K562 (cell line): ENCODE results near the gene PPP1R14C. TPM values are rescaled to one million over a fixed set of nuclear protein-coding genes. Genes with fewer than 3 reads are reported as not detected.
A peak's percentile ranks its signal among the peaks of the same experiment; 100 is the strongest.

Experiments used
- ARID3A ChIP-seq: IDR thresholded peaks from 2 replicates; pipeline ENCODE4 v1.6.1; 2012; ENCODE audit warnings: low read depth, low read length, improper control_type of control experiment, borderline replicate concordance
- ATF4 ChIP-seq: fragments of 450-650 bp; formaldehyde crosslinking; IDR thresholded peaks from 2 replicates; pipeline ENCODE4 v1.4.0; 2022; ENCODE audit warnings: mild to moderate bottlenecking, moderate library complexity
- CHCHD3 ChIP-seq: fragments of 250-450 bp; sonication (Bioruptor Pico); IDR thresholded peaks from 2 replicates; pipeline ENCODE4 v2.1.2; 2022; ENCODE audit warnings: mild to moderate bottlenecking
- DEAF1 ChIP-seq: fragments of 450-650 bp; formaldehyde crosslinking; IDR thresholded peaks from 2 replicates; pipeline ENCODE4 v1.4.0; 2020; ENCODE audit warnings: mild to moderate bottlenecking, moderate library complexity
- HBP1 ChIP-seq: fragments of 450-650 bp; formaldehyde crosslinking; IDR thresholded peaks from 2 replicates; pipeline ENCODE4 v1.4.0; 2022; ENCODE audit warnings: missing genetic modification characterization
- HDGF ChIP-seq: fragments of 450-650 bp; IDR thresholded peaks from 2 replicates; pipeline ENCODE4 v1.6.1; 2016
- KHSRP ChIP-seq: fragments of 450-650 bp; IDR thresholded peaks from 2 replicates; pipeline ENCODE4 v1.6.1; 2017
- MAZ ChIP-seq, 2 experiments: fragments of 450-650 bp in 1 of 2; sonication (generic) in 1 of 2; formaldehyde crosslinking; IDR thresholded peaks in 1 of 2; conservative IDR thresholded peaks in 1 of 2; 2 replicates each; pipeline versions ENCODE4 v1.4.0 to v1.5.0; 2020; ENCODE audit warnings: mild to moderate bottlenecking in 1 of 2, missing genetic modification reagents in 1 of 2
- MTA3 ChIP-seq: fragments of 450-650 bp; formaldehyde crosslinking; IDR thresholded peaks from 2 replicates; pipeline ENCODE4 v1.6.1; 2017; ENCODE audit warnings: mild to moderate bottlenecking, borderline replicate concordance
- NCOA2 ChIP-seq, 2 experiments: fragments of 450-650 bp; IDR thresholded peaks; 2 replicates each; pipeline ENCODE4 v1.6.1; 2018; ENCODE audit warnings: mild to moderate bottlenecking in 2 of 2, moderate library complexity in 1 of 2; ENCODE audit not compliant: partially characterized antibody in 2 of 2
- SMARCB1 ChIP-seq: IDR thresholded peaks from 2 replicates; pipeline ENCODE4 v1.6.1; 2011; ENCODE audit warnings: improper control_type of control experiment, low read depth; ENCODE audit not compliant: insufficient read length
- SMC3 ChIP-seq: conservative IDR thresholded peaks from 2 replicates; pipeline ENCODE4 v1.6.1; 2011; ENCODE audit warnings: low read depth, low read length, improper control_type of control experiment; ENCODE audit not compliant: insufficient read depth
- SPI1 ChIP-seq: IDR thresholded peaks from 2 replicates; pipeline ENCODE4 v1.6.1; 2011; ENCODE audit warnings: low read depth, low read length, control low read depth, borderline replicate concordance
- TCF15 ChIP-seq: fragments of 250-450 bp; sonication (Bioruptor Pico); IDR thresholded peaks from 2 replicates; pipeline ENCODE4 v1.8.0; 2022; ENCODE audit warnings: moderate library complexity, mild to moderate bottlenecking, inconsistent platforms
- TFE3 ChIP-seq: fragments of 450-650 bp; formaldehyde crosslinking; IDR thresholded peaks from 2 replicates; pipeline ENCODE4 v1.4.0; 2020; ENCODE audit warnings: mild to moderate bottlenecking, mixed read lengths
- TSC22D4 ChIP-seq: fragments of 450-650 bp; IDR thresholded peaks from 2 replicates; pipeline ENCODE4 v1.6.1; 2016; ENCODE audit warnings: missing genetic modification characterization, missing biosample characterization, control low read depth
- ZBTB9 ChIP-seq: fragments of 450-650 bp; formaldehyde crosslinking; IDR thresholded peaks from 2 replicates; pipeline ENCODE4 v1.4.0; 2020; ENCODE audit warnings: mild to moderate bottlenecking, moderate library complexity
- ZNF174 ChIP-seq: fragments of 250-450 bp; sonication (Bioruptor Pico); IDR thresholded peaks from 2 replicates; pipeline ENCODE4 v1.4.0; 2020; ENCODE audit warnings: mild to moderate bottlenecking
- polyA plus RNA-seq, 8 experiments: library from polyadenylated mRNA; depleted of rRNA in 4 of 8; stranded (reverse) in 5 of 8; unstranded in 3 of 8; fragments of >200 nt; fragmentation: Nextera tagmentation in 2 of 8; fragmentation: Illumina TruSeq in 1 of 8; extraction: Ambion mirVana in 2 of 8; extraction: Trizol in 1 of 8; gene quantifications; 2 replicates each; pipeline versions ENCODE4 v1.2.1 to v1.2.3, GENCODE V29; 2011 to 2014; ENCODE audit warnings: inconsistent platforms in 1 of 8, missing spikeins in 1 of 8
- total RNA-seq, 7 experiments: library from RNA; depleted of rRNA in 6 of 7; stranded (reverse); fragments of >200 nt in 6 of 7; fragmentation: Illumina TruSeq in 2 of 7; extraction: Trizol in 2 of 7; gene quantifications; 2 replicates each; pipeline versions ENCODE4 v1.2.1 to v1.2.3, GENCODE V29; 2011 to 2021; ENCODE audit warnings: low replicate concordance in 1 of 7

PPP1R14C gene
- total and polyA plus RNA-seq, 9 of the 15 experiments (the other 6 are each of a cell fraction or from before 2014, with no cell fraction given), result 4.5 to 16.6 (median 11.9) TPM

- no peak for TF ChIP-seq ZBTB9 (CRISPR knock-in tag)
- TF ChIP-seq TSC22D4 (tag), result no peak
- no peak for TF ChIP-seq NCOA2 (IDR thresholded peaks at IDR 0.05; ENCODE audit: partially characterized antibody in 2 of 2)
- no peak for TF ChIP-seq ARID3A
- no peak for TF ChIP-seq SMARCB1
- no peak for TF ChIP-seq ATF4 (CRISPR knock-in tag)
- TF ChIP-seq TFE3, result no peak
- no peak for TF ChIP-seq HDGF
- TF ChIP-seq MAZ (CRISPR knock-in tag; conservative IDR thresholded peaks at IDR 0.05 in 1 of 2, IDR thresholded peaks at IDR 0.05 in 1 of 2), result peak in 1 of 2 experiments; percentile 42; a peak in 2 of 4 replicates
- no peak for TF ChIP-seq CHCHD3 (CRISPR knock-in tag)
- TF ChIP-seq SPI1, result no peak
- no peak for TF ChIP-seq SMC3
- TF ChIP-seq ZNF174 (CRISPR knock-in tag), result no peak
- TF ChIP-seq KHSRP, result no peak
- TF ChIP-seq HBP1 (CRISPR knock-in tag), result no peak
- no peak for TF ChIP-seq TCF15 (CRISPR knock-in tag)
- TF ChIP-seq DEAF1, result no peak
- TF ChIP-seq MTA3, result peak; percentile 52; the same call in 1 of the 2 replicates
Measured at GRCh38 chr6:150297327-150298029, 154.6 kb downstream of the PPP1R14C start (continued).
